Right lobe of liver (tissue), 4 donors: Measurements from ENCODE around the gene CFAP251.
"Not testable (repeated sequence)": the region's sequence is repeated elsewhere in the genome, so short reads cannot be mapped to it uniquely, and the experiment has no call there.

Experiments used
- CTCF ChIP-seq, 4 donors: fragments of 200-600 bp in 3 of 4; fragments of 450-650 bp in 1 of 4; IDR thresholded peaks; one replicate each; pipeline versions ENCODE4 v1.5.1 to v1.8.0; 2016 to 2022; ENCODE audit warnings: antibody characterized with exemption in 4 of 4, mild to moderate bottlenecking in 2 of 4
- POLR2A ChIP-seq: fragments of 450-650 bp; IDR thresholded peaks from one replicate; pipeline ENCODE4 v1.6.1; 2017; ENCODE audit warnings: antibody characterized with exemption, mild to moderate bottlenecking
- donor health status: DM: no; HTN: no; CAD: no.
- donor health status: DM: no; HTN: no; CAD: no.
- donor health status: DM: no; HTN: yes; CAD: no.

DNA sequence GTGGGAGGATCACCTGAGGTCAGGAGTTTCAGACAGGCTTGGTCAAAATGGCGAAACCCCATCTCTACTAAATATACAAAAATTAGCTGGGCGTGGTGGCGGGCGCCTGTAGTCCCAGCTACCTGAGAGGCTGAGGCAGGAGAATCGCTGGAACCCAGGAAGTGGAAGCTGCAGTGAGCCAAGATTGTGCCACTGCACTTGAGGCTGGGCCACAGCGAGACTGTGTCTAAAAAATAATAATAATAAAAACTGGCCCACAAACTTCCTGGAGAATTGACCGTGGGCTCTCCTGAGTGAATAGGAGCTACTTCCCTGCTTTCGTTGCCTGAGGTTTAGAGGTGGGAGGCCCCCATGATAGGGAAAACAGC, 42.3 kb upstream of the CFAP251 start:
- not testable (repeated sequence) for TF ChIP-seq CTCF (IDR thresholded peaks at IDR 0.05); POLR2A
